NCI-H345 treated with DMSO at 0.1 percent for 48 hours (cell line): ENCODE results near the gene GDPGP1.

Experiments
- DNase-seq: peaks from one replicate; lab custom pipeline; 2025; ENCODE audit not compliant: unreplicated experiment; lab: John Stamatoyannopoulos, UW

Gene GDPGP1

DNA sequence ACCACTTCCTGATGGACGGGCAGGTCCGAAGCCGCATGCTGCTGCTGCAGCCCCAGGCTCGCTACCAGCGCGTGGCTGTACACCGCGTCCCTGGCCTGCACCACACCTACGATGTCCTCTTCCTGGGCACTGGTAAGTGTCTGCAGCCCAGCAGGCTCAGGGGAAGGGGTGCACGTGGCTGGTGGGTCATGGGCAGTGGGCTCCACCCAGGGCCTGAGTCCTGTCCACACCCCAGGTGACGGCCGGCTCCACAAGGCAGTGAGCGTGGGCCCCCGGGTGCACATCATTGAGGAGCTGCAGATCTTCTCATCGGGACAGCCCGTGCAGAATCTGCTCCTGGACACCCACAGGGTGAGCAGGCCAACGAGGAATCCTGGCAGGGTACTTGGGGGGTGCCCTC, 9.0 kb upstream of the GDPGP1 start:
- DNase-seq: no peak

- DNase-seq: peak; percentile 20
Observed at GRCh38 chr15:90225504-90226234, 8.3 kb upstream of the GDPGP1 start.

DNA sequence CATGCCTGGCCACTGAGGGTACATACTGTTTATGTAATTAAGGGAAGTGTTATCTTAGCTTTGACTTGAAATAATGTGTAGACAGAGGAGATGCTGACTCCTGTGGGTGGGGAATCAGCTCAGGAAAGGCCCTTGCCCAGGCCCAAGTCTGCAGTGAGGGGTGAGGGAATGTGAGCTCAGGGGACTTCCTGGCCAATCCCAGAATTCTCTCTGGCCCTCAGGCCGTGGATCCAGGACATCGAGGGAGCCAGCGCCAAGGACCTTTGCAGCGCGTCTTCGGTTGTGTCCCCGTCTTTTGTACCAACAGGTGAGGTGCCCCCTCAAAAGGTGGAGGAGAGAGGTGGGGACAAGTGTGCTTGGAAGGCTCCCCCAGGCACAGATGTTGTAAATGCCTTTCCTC, 6.7 kb upstream of the GDPGP1 start:
- no peak for DNase-seq

DNA sequence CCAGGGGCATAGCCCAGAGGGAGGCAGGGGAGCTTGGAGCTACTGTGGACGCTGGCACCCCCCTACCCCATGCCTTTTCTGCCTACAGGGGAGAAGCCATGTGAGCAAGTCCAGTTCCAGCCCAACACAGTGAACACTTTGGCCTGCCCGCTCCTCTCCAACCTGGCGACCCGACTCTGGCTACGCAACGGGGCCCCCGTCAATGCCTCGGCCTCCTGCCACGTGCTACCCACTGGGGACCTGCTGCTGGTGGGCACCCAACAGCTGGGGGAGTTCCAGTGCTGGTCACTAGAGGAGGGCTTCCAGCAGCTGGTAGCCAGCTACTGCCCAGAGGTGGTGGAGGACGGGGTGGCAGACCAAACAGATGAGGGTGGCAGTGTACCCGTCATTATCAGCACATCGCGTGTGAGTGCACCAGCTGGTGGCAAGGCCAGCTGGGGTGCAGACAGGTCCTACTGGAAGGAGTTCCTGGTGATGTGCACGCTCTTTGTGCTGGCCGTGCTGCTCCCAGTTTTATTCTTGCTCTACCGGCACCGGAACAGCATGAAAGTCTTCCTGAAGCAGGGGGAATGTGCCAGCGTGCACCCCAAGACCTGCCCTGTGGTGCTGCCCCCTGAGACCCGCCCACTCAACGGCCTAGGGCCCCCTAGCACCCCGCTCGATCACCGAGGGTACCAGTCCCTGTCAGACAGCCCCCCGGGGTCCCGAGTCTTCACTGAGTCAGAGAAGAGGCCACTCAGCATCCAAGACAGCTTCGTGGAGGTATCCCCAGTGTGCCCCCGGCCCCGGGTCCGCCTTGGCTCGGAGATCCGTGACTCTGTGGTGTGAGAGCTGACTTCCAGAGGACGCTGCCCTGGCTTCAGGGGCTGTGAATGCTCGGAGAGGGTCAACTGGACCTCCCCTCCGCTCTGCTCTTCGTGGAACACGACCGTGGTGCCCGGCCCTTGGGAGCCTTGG, 5.9 kb upstream of the GDPGP1 start:
- no peak for DNase-seq

GRCh38 chr15:90228960-90229359, 5.0 kb upstream of the GDPGP1 start:
- no peak for DNase-seq

GRCh38 chr15:90230071-90230494, 3.9 kb upstream of the GDPGP1 start:
- DNase-seq: no peak

DNA sequence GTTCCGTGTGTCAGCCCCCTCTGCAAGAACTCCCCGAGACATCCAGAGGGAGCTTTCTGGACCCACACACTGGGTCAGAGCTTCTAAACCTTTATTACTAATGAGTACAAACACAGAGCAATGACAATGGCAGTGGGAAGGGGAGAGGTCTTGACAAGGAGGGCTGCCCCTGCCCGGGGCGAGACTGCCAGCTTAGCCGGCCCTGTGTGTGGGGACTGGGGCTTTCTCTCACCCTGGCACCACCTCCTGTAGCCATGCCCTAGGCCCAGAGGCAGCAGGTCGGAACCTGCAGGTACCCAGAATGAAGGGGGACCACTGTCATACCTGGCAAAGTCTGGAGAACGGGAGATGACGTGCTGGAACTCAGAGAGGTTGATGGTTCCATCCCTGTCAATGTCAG, 3.4 kb upstream of the GDPGP1 start:
- no peak for DNase-seq

DNA sequence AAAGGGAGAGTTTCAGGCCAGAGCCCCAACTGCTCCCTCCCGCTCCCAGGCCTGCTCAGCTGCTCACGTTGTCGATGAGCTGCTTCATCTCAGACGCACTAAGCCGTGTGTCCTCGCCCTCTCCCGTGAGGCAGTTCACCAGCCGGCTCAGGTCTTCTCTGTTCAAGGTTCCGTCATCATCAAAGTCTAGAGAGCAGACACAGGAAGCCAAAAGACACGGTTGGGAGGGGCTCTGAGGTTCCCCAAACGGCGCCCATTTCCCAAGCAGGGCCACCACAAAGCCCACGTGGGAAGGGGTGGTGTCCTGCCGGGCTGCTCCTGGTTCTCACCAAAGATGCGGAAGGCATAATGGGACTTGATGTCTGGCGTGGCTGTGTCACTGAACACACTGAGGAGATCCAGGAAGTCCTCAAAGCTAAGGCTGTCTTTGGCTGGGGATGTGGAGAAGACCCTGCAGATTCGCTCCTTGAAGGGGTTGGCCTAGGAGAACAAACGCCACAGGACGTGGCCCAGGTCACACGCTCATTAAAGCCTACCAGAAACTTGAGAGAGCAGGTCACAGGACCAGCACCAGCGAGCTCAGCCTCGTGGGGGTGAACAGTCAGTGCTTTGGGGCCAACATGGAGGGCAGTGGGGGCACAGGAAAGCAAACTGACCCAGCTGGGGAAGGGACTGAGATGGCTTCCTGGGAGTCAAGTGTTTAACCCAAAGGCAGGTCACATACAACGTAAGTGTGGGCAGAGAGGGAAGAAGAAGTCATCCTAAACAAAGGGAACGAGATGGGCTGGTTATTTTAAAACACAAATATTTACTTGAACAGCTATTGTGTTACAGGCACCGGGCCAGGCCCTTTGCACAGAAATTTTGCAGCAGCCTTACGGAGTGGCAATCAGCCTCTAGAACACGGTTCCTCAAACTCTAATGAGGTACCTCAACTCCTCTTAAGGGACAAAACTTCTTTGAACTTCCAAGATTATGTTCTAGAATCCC, 2.7 kb upstream of the GDPGP1 start:
- DNase-seq: no peak

- no peak for DNase-seq
Observed at GRCh38 chr15:90232196-90232595, 1.8 kb upstream of the GDPGP1 start.

DNA sequence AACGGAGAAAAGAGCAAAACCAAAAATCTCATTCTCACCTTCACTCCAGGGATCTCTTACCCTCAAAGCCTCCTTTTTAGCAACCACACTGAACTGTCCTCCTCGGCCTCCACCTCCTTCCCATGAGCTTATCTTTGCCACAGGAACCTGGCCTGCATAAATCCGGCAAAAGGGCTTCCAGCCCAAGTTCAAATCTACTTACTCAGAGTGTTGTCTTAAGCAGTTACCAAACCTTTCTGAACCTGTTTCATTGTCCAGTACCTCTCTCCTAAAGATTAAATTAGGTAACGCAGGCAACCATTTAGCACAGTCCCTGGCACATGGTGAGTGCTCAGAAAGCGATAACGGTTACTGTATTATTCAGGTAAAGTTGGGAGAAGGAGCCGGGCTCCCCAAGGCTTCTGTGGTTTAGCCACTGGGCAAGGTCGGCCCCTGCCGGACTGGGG, 1.0 kb upstream of the GDPGP1 start:
- no peak for DNase-seq

DNA sequence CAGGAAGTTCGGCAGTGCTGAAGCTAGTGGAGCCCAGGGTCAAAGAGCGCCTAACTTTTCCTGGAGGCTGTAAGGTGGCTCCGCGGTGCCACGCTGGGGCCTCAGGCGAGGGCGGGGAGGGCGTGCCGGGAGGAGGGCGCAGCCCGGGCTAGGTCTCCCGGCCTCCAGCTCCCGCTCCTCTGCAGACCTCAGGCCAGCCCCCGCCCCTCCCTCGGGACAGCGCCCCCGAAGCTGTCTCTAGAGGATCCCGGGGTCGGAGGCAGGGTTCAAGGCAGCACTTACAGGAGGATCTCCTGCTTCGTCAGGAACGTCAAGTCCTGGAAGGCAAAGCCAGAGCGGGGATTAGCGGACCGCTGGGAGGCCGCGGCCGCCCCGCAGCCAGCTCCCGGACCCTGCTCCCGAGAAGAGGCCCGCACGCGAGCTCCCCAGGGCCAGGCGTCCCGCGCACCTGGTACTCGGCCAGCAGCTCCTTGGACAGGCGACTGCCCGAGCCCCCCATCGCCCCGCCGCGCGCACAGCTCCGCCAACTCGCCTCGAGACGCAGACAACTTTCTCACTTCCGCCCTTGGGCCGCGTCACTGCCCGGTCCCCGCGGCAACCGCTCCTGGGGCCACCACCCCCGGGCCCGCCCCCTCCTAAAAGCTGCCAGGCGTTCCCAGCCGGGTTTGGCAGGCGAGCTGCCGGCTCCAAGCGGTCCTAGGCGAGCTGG, 468 bp upstream of the GDPGP1 start, which contains the start of gene CIB1:
Gene CIB1 (minus strand): TSS at position 555 of the 709 bp plus-strand sequence. CDS start 56 bp downstream, at position 499.
- DNase-seq: peak; percentile 41

- no peak for DNase-seq
Observed at GRCh38 chr15:90239371-90239770, 5.4 kb downstream of the GDPGP1 start.

GRCh38 chr15:90240856-90241255, 6.8 kb downstream of the GDPGP1 start:
- no peak for DNase-seq

- no peak for DNase-seq
Observed at GRCh38 chr15:90241343-90242192, 7.6 kb downstream of the GDPGP1 start.

GRCh38 chr15:90243943-90244639, 10.1 kb downstream of the GDPGP1 start:
- no peak for DNase-seq

GRCh38 chr15:90248789-90249202, 14.8 kb downstream of the GDPGP1 start:
- DNase-seq: no peak

DNA sequence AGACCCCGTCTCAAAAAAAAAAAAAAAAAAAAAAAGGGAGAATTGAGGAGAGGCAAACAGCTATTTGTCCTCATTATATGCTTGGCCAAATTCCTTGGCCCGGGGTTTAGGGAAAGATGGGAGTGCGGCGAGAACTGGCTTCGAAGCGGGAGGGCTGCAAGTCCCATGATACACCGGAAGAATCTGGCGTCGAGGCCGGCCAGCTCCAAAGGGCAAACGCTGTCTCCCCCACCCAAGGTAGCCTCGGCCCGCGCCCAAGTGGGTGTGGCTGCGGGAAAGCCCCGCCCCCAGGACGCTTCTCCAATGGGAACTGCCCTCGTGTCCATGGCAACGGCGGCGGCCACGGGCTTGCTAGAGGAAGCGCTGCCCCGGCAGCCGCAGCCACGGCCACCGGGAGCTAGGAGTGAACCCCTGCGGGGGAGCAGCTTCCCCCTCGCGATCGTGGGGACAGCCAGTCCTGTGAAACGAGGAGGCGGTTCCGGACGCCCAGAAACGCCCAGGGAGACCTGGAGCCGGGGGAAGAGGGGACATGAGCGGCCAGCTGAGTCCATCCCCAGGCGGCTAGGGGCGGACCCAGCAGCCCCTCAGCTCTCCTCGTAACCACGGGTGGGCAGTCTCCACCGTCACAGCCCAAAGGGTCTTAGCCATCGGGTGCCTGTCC, 15.3 kb downstream of the GDPGP1 start, which contains the start of gene TTLL13:
Gene TTLL13 (plus strand): TSS at position 354 of the 661 bp plus-strand sequence. CDS start 1,075 bp downstream, outside the sequence.
- peak; percentile 73 for DNase-seq

GRCh38 chr15:90257776-90258175, 23.8 kb downstream of the GDPGP1 start:
- no peak for DNase-seq
